Activated CD8-positive, alpha-beta T cell treated with anti-CD3 and anti-CD28 coated beads for 36 hours (primary cell): Measurements from ENCODE around the gene CLCN6. TPM values are rescaled to one million over a fixed set of nuclear protein-coding genes. Genes with fewer than 3 reads are reported as not detected.

Experiments used
- ATAC-seq: fragments of 200-7000 bp; cut with Tn5 transposase; one replicate; pipeline ENCODE4 v1.10.0; 2021; ENCODE audit warnings: mild to moderate bottlenecking, moderate library complexity
- CTCF ChIA-PET: fragments of 350-600 bp; sonication (Branson Sonifier 250); formaldehyde crosslinking; loops from one replicate; lab custom pipeline; 2021; ENCODE audit warnings: antibody characterized with exemption; lab: Charles Lee
- POLR2A ChIA-PET: fragments of 350-600 bp; sonication (Branson Sonifier 250); formaldehyde crosslinking; loops from one replicate; lab custom pipeline; 2021; ENCODE audit warnings: antibody characterized with exemption; lab: Charles Lee
- DNase-seq: peaks from one replicate; pipeline ENCODE4 v3.0.0-alpha.2; 2020
- H3K27ac Mint-ChIP-seq: one replicate; pipeline ENCODE4 v1.8.0; 2021; ENCODE audit warnings: mild to moderate bottlenecking, mixed read lengths
- H3K27me3 Mint-ChIP-seq: one replicate; pipeline ENCODE4 v1.8.0; 2021; ENCODE audit warnings: mixed read lengths
- H3K36me3 Mint-ChIP-seq: one replicate; pipeline ENCODE4 v1.8.0; 2021; ENCODE audit warnings: low read depth, mixed read lengths
- H3K4me1 Mint-ChIP-seq: one replicate; pipeline ENCODE4 v1.8.0; 2021; ENCODE audit warnings: low read depth, mixed read lengths
- H3K4me3 Mint-ChIP-seq: one replicate; pipeline ENCODE4 v1.8.0; 2021; ENCODE audit warnings: mild to moderate bottlenecking, moderate library complexity, mixed read lengths
- H3K9me3 Mint-ChIP-seq: one replicate; pipeline ENCODE4 v1.8.0; 2021; ENCODE audit warnings: mixed read lengths
- intact Hi-C: fragments of 100-400 bp; cut with micrococcal nuclease; formaldehyde crosslinking; loops from one replicate; pipeline ENCODE4 v1.10.0; 2022
- total RNA-seq, 2 experiments: library from RNA; stranded (reverse); gene quantifications; one replicate each; pipeline ENCODE4 v1.2.3, GENCODE V29; 2021
- TF ChIP-seq, protein P1 (sequence below): fragments of 200-600 bp; IDR thresholded peaks from one replicate; pipeline ENCODE4 v1.8.0; 2022; ENCODE audit warnings: antibody characterized with exemption, mild to moderate bottlenecking

The CLCN6 gene
- total RNA-seq, 2 experiments from 2014 or later = 10.8 to 12.2 TPM

DNA sequence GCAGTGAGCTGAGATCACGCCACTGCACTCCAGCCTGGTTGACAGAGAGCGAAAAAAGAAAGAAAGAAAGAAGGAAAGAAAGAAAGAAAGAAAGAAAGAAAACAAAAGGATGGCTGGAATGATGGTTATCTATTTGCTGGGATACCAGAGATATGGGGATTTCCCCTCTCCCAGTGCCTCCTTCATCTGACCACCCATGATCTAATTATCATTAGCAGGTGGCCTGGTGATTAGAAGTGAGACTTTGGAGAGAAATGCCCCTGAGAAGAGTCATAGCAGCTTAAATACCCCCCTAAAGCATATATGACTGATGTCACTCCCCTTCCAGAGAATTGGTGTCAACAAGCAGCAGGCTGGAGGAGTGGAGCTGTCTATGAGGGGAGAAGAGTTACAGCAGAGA lies 54.1 kb downstream of the CLCN6 start:
- peaks cover 5% of the 10 kb centered on the region for H3K4me1 Mint-ChIP-seq
- ChIA-PET POLR2A (interaction anchor here (9.1 kb wide), 1 partner anchor 48 kb away, joined by 68 read pairs; no protein-coding TSS in a partner anchor), CTCF (interaction anchor here (1.0 to 1.7 kb wide), 2 partner anchors 12 to 14 kb away, joined by 3 read pairs; no protein-coding TSS in a partner anchor)
- H3K27me3 Mint-ChIP-seq = peaks cover 45% of the 10 kb centered on the region
- no peak overlapping the region for H3K4me3 Mint-ChIP-seq
- ATAC-seq (no peak), DNase-seq (no peak)
- TF ChIP-seq, protein P1, sequence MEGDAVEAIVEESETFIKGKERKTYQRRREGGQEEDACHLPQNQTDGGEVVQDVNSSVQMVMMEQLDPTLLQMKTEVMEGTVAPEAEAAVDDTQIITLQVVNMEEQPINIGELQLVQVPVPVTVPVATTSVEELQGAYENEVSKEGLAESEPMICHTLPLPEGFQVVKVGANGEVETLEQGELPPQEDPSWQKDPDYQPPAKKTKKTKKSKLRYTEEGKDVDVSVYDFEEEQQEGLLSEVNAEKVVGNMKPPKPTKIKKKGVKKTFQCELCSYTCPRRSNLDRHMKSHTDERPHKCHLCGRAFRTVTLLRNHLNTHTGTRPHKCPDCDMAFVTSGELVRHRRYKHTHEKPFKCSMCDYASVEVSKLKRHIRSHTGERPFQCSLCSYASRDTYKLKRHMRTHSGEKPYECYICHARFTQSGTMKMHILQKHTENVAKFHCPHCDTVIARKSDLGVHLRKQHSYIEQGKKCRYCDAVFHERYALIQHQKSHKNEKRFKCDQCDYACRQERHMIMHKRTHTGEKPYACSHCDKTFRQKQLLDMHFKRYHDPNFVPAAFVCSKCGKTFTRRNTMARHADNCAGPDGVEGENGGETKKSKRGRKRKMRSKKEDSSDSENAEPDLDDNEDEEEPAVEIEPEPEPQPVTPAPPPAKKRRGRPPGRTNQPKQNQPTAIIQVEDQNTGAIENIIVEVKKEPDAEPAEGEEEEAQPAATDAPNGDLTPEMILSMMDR = no peak
- no peaks in the 10 kb centered on the region for H3K9me3 Mint-ChIP-seq
- no peaks in the 10 kb centered on the region for H3K36me3 Mint-ChIP-seq
- intact Hi-C loops = no loop called here
- H3K27ac Mint-ChIP-seq = no peak overlapping the region

GRCh38 chr1:11860587-11860986 lies 54.6 kb downstream of the CLCN6 start:
- POLR2A ChIA-PET = interaction anchor here (9.1 kb wide), 1 partner anchor 48 kb away, joined by 68 read pairs; no protein-coding TSS in a partner anchor

GRCh38 chr1:11862890-11863289 lies 56.9 kb downstream of the CLCN6 start:
- no peak overlapping the region for H3K27ac Mint-ChIP-seq
- no peaks in the 10 kb centered on the region for H3K4me1 Mint-ChIP-seq
- TF ChIP-seq, protein P1 = no peak
- no peaks in the 10 kb centered on the region for H3K36me3 Mint-ChIP-seq
- ChIA-PET POLR2A (interaction anchor here (0.9 kb wide), 1 partner anchor 47 kb away, joined by 3 read pairs; no protein-coding TSS in a partner anchor), CTCF (interaction anchor here (1.3 to 2.2 kb wide), 3 partner anchors 23 to 78 kb away, joined by 3 to 5 read pairs (median 4); no protein-coding TSS in a partner anchor)
- no peak overlapping the region for H3K4me3 Mint-ChIP-seq
- H3K9me3 Mint-ChIP-seq = no peaks in the 10 kb centered on the region
- ATAC-seq (no peak), DNase-seq (no peak)
- intact Hi-C loops = no loop called here
- peaks cover 36% of the 10 kb centered on the region for H3K27me3 Mint-ChIP-seq

More at GRCh38 chr1:11860587-11860986, 54.6 kb downstream of the CLCN6 start:
- no peaks in the 10 kb centered on the region for H3K36me3 Mint-ChIP-seq
- no peak overlapping the region for H3K4me3 Mint-ChIP-seq
- no peaks in the 10 kb centered on the region for H3K9me3 Mint-ChIP-seq
- no peak overlapping the region for H3K27ac Mint-ChIP-seq
- DNase-seq (no peak), ATAC-seq (no peak)
- TF ChIP-seq, protein P1 = no peak
- peaks cover 47% of the 10 kb centered on the region for H3K27me3 Mint-ChIP-seq
- CTCF ChIA-PET = interaction anchor here (1.0 to 1.7 kb wide), 2 partner anchors 11 to 14 kb away, joined by 3 read pairs; no protein-coding TSS in a partner anchor
- intact Hi-C loops = no loop called here
- H3K4me1 Mint-ChIP-seq = peaks cover 5% of the 10 kb centered on the region

DNA sequence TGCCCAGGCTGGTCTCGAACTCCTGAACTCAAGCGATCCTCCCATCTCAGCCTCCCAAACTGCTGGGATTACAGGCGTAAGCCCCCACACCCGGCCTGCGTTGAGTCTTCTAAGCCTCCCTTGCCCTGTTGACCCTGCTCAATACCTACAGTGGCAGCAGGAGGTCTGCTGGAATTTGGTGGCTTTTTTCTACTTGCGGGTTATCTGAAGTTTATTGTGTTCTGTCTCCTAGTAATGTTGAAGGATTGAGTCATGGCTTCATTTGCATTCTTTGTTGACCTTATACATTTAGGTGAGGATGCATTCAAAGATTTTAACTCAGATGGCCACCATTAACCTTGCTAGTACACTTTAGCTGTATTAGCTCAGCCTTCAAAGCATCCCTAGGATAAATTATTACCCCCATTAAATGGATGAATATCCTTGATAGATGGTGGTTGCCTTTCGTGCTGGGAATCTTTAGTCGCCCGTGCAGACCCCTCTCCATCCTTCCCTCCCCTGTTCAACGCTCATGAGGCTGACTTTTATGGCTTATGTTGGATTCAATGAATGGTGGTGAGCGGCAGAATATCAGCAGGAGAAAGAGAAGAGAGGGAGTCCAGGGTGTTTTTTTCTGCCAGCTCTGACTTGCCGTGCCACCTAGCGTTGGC lies 62.5 kb downstream of the CLCN6 start:
- CTCF ChIA-PET = no interaction called here
- no peak for ATAC-seq
- H3K9me3 Mint-ChIP-seq = no peaks in the 10 kb centered on the region
- POLR2A ChIA-PET = interaction anchor here (3.1 kb wide), 1 partner anchor 39 kb away, joined by 13 read pairs; no protein-coding TSS in a partner anchor
- no peaks in the 10 kb centered on the region for H3K4me1 Mint-ChIP-seq
- DNase-seq = no peak
- H3K4me3 Mint-ChIP-seq = no peak overlapping the region
- TF ChIP-seq, protein P1 = no peak
- peaks cover 8% of the 10 kb centered on the region for H3K27me3 Mint-ChIP-seq
- H3K36me3 Mint-ChIP-seq = no peaks in the 10 kb centered on the region
- no peak overlapping the region for H3K27ac Mint-ChIP-seq
- intact Hi-C loops = no loop called here

- H3K27ac Mint-ChIP-seq = no peak overlapping the region
- CTCF ChIA-PET = no interaction called here
- TF ChIP-seq, protein P1 = no peak
- intact Hi-C loops = no loop called here
- no peaks in the 10 kb centered on the region for H3K36me3 Mint-ChIP-seq
- H3K4me1 Mint-ChIP-seq = no peaks in the 10 kb centered on the region
- POLR2A ChIA-PET = interaction anchor here (3.1 kb wide), 1 partner anchor 39 kb away, joined by 13 read pairs; no protein-coding TSS in a partner anchor
- no peaks in the 10 kb centered on the region for H3K9me3 Mint-ChIP-seq
- peaks cover 8% of the 10 kb centered on the region for H3K27me3 Mint-ChIP-seq
- no peak overlapping the region for H3K4me3 Mint-ChIP-seq
- DNase-seq (no peak), ATAC-seq (no peak)
Measured at GRCh38 chr1:11869104-11869503, 63.1 kb downstream of the CLCN6 start.
